Osteoblast (primary cell): ENCODE results near the gene SCD5. TPM values are rescaled to one million over a fixed set of nuclear protein-coding genes. Genes with fewer than 3 reads are reported as not detected.

Experiments
- DNase-seq: peaks from one replicate; pipeline ENCODE4 v3.0.0; 2011; ENCODE audit warnings: low spot score, mixed read lengths; ENCODE audit not compliant: insufficient read length; ENCODE audit errors: missing footprints
- H2AFZ ChIP-seq: 2 replicates; pipeline ENCODE4 v1.6.0; 2011; ENCODE audit warnings: mild to moderate bottlenecking, low read length
- H3K27ac ChIP-seq: 2 replicates; pipeline ENCODE4 v1.5.1; 2011; ENCODE audit warnings: mild to moderate bottlenecking, low read depth, low read length, moderate library complexity
- H3K27me3 ChIP-seq: 2 replicates; pipeline ENCODE4 v1.6.0; 2012; ENCODE audit warnings: mild to moderate bottlenecking, control low read depth, inconsistent platforms, low read length, moderate library complexity; ENCODE audit not compliant: insufficient read depth
- H3K36me3 ChIP-seq: 2 replicates; pipeline ENCODE4 v1.5.1; 2011; ENCODE audit warnings: mild to moderate bottlenecking, low read length, control low read depth, moderate library complexity; ENCODE audit not compliant: insufficient read depth
- H3K4me1 ChIP-seq: 2 replicates; pipeline ENCODE4 v1.5.1; 2011; ENCODE audit warnings: mild to moderate bottlenecking, low read length, control low read depth, moderate library complexity; ENCODE audit not compliant: insufficient read depth
- H3K4me2 ChIP-seq: 2 replicates; pipeline ENCODE4 v1.6.0; 2011; ENCODE audit warnings: mild to moderate bottlenecking, low read length; ENCODE audit not compliant: insufficient read depth
- H3K4me3 ChIP-seq: fragments of 200-600 bp; sonication (generic); 3 replicates; pipeline ENCODE4 v1.5.1; 2012; ENCODE audit warnings: mild to moderate bottlenecking, low read length, inconsistent platforms; ENCODE audit not compliant: insufficient read depth
- H3K79me2 ChIP-seq: 2 replicates; pipeline ENCODE4 v1.6.0; 2012; ENCODE audit warnings: mild to moderate bottlenecking, low read length, control low read depth, inconsistent platforms; ENCODE audit not compliant: insufficient read depth
- H3K9me3 ChIP-seq: 2 replicates; pipeline ENCODE4 v1.5.1; 2011; ENCODE audit warnings: low read depth, low read length, control low read depth
- H4K20me1 ChIP-seq: 2 replicates; pipeline ENCODE4 v1.6.0; 2012; ENCODE audit warnings: mild to moderate bottlenecking, low read length, control low read depth; ENCODE audit not compliant: insufficient read depth
- total RNA-seq: library from RNA; depleted of rRNA; stranded (reverse); fragments of >200 nt; gene quantifications from 2 replicates; pipeline ENCODE4 v1.2.3, GENCODE V29; 2012
- TF ChIP-seq, protein P1 (sequence below): IDR thresholded peaks from 2 replicates; pipeline ENCODE4 v1.5.1; 2011; ENCODE audit warnings: mild to moderate bottlenecking, low read depth, low read length, moderate library complexity; ENCODE audit errors: extremely low read depth

Gene SCD5
- total RNA-seq, 1 donor, result 11.9 TPM

DNA sequence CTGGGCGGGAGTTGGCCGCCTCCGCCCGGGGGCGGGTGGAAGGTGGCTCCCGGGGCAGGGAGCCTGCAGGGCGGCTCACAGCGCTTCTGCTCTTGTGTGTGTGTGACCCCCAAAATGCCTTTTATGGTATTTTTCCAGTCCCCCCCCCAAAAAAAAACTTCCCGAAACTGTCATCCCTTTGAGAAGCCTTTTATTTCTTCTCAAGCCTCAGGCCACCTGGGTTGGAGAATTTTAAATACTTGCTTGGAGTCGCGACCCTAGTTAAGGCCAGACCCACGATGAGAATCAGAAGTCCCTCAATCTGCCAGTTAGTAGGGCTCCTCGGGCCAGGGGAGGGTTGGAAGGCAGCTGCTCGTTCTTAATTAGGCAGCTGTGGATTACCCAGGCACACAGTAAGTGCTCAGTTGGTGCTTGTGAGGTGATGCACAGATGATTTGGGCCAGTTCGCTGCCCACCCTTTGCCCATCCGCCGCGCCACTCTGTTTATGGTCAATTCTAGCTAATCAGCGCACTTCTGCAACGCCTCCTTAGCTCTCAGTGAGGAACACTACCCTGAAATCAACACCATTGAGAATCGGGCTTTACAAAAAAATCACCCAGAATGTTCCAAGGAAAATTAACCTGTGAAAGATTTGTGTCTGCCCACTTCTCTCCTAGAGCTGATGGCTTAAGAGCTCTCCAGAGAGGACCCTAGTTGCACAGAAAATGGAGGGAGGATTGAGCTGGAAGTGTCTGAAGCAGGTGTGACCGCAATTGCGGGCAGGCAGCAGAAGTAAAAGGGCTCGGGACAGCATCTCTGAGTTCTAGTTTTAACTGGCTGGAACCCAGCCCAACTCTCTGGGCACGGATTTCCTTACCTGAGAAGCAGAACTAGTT is 648 bp upstream of the SCD5 start:
- H3K27ac ChIP-seq, result no peak overlapping the region
- no peak for DNase-seq
- peak overlapping the region; percentile 80 for H2AFZ ChIP-seq
- H3K4me3 ChIP-seq, result peak overlapping the region; percentile 74
- no peaks in the 10 kb centered on the region for H3K36me3 ChIP-seq
- TF ChIP-seq, protein P1, sequence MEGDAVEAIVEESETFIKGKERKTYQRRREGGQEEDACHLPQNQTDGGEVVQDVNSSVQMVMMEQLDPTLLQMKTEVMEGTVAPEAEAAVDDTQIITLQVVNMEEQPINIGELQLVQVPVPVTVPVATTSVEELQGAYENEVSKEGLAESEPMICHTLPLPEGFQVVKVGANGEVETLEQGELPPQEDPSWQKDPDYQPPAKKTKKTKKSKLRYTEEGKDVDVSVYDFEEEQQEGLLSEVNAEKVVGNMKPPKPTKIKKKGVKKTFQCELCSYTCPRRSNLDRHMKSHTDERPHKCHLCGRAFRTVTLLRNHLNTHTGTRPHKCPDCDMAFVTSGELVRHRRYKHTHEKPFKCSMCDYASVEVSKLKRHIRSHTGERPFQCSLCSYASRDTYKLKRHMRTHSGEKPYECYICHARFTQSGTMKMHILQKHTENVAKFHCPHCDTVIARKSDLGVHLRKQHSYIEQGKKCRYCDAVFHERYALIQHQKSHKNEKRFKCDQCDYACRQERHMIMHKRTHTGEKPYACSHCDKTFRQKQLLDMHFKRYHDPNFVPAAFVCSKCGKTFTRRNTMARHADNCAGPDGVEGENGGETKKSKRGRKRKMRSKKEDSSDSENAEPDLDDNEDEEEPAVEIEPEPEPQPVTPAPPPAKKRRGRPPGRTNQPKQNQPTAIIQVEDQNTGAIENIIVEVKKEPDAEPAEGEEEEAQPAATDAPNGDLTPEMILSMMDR, result no peak
- peaks cover 20% of the 10 kb centered on the region for H3K27me3 ChIP-seq
- peaks cover 10% of the 10 kb centered on the region for H3K4me1 ChIP-seq
- H3K9me3 ChIP-seq, result no peaks in the 10 kb centered on the region
- no peaks in the 10 kb centered on the region for H3K79me2 ChIP-seq
- peak overlapping the region; percentile 83 for H3K4me2 ChIP-seq
- peaks cover 6% of the 10 kb centered on the region for H4K20me1 ChIP-seq

DNA sequence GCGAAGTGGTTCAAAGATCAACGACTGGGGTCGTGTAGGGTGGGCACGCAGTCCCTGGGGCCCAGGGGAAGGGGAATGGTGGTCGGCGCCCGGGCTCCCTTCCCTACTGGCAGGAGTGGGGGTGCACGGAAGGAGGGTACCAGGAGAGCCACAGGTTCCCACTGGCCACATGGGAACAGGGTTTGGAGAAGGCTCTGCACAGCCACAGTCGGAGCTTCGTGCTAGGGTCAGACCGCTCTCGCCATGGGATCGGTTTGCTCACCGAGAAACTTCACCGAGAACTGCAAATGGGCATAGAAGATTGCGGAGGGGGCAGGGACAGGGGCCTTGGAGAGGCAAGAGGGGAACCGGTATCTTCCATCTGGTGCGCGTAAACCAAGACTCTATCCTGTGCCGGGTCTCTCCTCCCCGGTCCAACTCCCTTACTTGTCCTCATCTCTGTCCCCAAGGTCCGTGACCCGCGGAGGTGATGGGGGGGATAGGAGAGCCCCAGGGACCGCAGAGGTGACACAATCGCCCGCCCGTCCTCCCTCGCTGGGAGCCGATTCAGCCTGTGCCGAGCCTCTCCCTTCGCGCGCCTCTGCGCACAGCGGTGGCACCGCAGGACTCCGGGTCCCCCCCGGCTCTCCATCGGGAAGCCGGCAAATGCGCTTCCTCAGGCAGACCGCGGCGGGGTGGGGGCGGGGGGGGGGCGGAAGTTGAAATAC is 1.0 kb downstream of the SCD5 start:
- peaks cover 6% of the 10 kb centered on the region for H4K20me1 ChIP-seq
- H3K27ac ChIP-seq, result no peak overlapping the region
- no peaks in the 10 kb centered on the region for H3K79me2 ChIP-seq
- peak; percentile 83 for DNase-seq
- H3K36me3 ChIP-seq, result no peaks in the 10 kb centered on the region
- H3K27me3 ChIP-seq, result peaks cover 14% of the 10 kb centered on the region
- TF ChIP-seq, protein P1, result no peak
- peak overlapping the region; percentile 83 for H3K4me2 ChIP-seq
- peak overlapping the region; percentile 74 for H3K4me3 ChIP-seq
- peaks cover 10% of the 10 kb centered on the region for H3K4me1 ChIP-seq
- peak overlapping the region; percentile 18 for H2AFZ ChIP-seq
- no peaks in the 10 kb centered on the region for H3K9me3 ChIP-seq

DNA sequence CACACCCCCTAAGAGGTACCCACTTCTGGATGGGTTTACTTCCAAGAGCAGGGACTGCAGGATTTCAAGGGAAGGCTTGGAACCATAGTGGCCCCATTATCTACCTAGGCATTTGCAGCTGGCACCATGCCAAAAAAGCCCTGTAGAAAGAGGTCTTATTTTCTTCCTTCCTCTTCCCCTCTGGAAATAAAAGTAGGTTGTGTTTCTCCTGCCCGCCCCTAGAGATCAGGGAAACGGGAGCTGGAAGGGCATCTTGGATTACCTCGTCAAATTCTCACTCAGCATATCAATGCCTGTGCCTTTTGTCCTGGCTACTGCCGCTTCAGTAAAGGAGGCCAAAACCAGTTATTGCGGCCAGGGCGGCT is 1.6 kb downstream of the SCD5 start:
- TF ChIP-seq, protein P1, result no peak
- H3K9me3 ChIP-seq, result no peaks in the 10 kb centered on the region
- H3K4me3 ChIP-seq, result peak overlapping the region; percentile 74
- H3K27me3 ChIP-seq, result peaks cover 14% of the 10 kb centered on the region
- no peak overlapping the region for H2AFZ ChIP-seq
- peak overlapping the region; percentile 83 for H3K4me2 ChIP-seq
- H3K79me2 ChIP-seq, result no peaks in the 10 kb centered on the region
- no peaks in the 10 kb centered on the region for H3K36me3 ChIP-seq
- peaks cover 10% of the 10 kb centered on the region for H3K4me1 ChIP-seq
- H3K27ac ChIP-seq, result no peak overlapping the region
- DNase-seq, result no peak
- H4K20me1 ChIP-seq, result peaks cover 6% of the 10 kb centered on the region
